SK-N-MC (cell line): Measurements from ENCODE around the gene ANKRD37.

Source experiments
- EZH2 ChIP-seq: fragments of 200-600 bp; sonication (generic); IDR thresholded peaks from one replicate; pipeline ENCODE4 v1.6.1; 2017; ENCODE audit warnings: antibody characterized with exemption
- POLR2AphosphoS5 ChIP-seq: IDR thresholded peaks from 2 replicates; pipeline ENCODE4 v1.6.1; 2012; ENCODE audit warnings: mild to moderate bottlenecking, low read depth, low read length, borderline replicate concordance

DNA sequence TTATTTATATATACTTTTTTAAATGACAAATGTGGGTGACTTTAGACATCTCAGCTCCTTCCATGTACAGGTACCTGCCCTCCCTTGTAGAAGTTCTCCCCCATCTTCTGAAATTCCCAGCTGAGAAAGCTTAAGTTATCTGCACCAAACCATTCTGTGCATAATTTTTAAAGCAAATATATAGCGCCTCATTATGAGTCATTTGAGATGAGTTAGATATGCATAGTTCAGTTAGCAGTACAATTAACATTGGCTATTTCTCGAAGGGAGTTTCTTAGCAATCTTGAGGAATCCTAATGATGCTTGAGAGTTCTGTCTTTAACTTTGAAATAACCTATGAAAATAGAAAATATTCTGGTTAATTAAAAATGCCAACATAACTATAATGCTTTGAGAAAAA is 48.6 kb downstream of the ANKRD37 start:
- TF ChIP-seq EZH2 (no peak), POLR2AphosphoS5 (no peak)
